Panc1 (cell line): Measurements from ENCODE around the gene SNCG.

ENCODE experiments used
- SIN3A ChIP-seq: IDR thresholded peaks from 2 replicates; pipeline ENCODE4 v1.6.1; 2012; ENCODE audit warnings: low read depth, mild to moderate bottlenecking, low read length, moderate library complexity, borderline replicate concordance; ENCODE audit not compliant: insufficient read depth
- TF ChIP-seq, protein P1 (sequence below): fragments of 450-650 bp; IDR thresholded peaks from 2 replicates; pipeline ENCODE4 v1.5.1; 2017; ENCODE audit warnings: mild to moderate bottlenecking
- TF ChIP-seq, protein P2 (sequence below), 2 experiments: IDR thresholded peaks; 2 replicates each; pipeline ENCODE4 v1.6.1; 2011 to 2012; ENCODE audit warnings: low read depth in 2 of 2, control low read depth in 1 of 2, low read length in 1 of 2, mild to moderate bottlenecking in 1 of 2, moderate library complexity in 1 of 2; ENCODE audit not compliant: insufficient read depth in 1 of 2

DNA sequence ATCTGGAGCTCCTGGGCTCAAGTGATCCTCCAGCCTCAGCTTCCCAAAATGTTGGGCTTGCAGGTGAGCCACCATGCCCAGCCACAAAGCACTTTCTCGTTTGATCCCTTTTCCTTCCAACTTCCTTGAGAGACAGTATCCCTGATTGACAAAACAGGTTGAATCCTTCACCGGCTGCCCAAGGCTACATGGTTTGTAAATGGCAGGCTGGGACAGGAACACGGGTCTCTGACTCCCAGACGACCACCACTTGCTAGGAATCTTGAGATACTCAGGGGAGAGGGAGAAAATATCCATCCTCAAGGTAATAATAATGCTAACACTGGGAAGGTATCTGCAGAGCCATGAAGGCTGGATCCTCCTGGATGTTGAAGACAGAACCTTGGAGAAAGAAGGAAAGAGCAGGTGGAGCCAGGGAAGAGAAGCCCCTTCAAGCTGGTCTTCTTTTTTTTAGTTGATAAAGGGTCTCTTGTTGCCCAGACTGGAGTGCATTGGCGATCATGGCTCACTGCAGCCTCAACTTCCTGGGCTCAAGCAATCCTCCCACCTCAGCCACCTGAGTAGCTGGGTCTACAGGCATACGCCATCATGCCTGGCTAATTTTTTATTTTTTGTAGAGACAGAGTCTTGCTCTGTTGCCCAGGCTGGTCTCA, 20.8 kb upstream of the SNCG start:
- TF ChIP-seq, protein P1, sequence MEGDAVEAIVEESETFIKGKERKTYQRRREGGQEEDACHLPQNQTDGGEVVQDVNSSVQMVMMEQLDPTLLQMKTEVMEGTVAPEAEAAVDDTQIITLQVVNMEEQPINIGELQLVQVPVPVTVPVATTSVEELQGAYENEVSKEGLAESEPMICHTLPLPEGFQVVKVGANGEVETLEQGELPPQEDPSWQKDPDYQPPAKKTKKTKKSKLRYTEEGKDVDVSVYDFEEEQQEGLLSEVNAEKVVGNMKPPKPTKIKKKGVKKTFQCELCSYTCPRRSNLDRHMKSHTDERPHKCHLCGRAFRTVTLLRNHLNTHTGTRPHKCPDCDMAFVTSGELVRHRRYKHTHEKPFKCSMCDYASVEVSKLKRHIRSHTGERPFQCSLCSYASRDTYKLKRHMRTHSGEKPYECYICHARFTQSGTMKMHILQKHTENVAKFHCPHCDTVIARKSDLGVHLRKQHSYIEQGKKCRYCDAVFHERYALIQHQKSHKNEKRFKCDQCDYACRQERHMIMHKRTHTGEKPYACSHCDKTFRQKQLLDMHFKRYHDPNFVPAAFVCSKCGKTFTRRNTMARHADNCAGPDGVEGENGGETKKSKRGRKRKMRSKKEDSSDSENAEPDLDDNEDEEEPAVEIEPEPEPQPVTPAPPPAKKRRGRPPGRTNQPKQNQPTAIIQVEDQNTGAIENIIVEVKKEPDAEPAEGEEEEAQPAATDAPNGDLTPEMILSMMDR: no peak
- no peak for TF ChIP-seq SIN3A
- TF ChIP-seq, protein P2, sequence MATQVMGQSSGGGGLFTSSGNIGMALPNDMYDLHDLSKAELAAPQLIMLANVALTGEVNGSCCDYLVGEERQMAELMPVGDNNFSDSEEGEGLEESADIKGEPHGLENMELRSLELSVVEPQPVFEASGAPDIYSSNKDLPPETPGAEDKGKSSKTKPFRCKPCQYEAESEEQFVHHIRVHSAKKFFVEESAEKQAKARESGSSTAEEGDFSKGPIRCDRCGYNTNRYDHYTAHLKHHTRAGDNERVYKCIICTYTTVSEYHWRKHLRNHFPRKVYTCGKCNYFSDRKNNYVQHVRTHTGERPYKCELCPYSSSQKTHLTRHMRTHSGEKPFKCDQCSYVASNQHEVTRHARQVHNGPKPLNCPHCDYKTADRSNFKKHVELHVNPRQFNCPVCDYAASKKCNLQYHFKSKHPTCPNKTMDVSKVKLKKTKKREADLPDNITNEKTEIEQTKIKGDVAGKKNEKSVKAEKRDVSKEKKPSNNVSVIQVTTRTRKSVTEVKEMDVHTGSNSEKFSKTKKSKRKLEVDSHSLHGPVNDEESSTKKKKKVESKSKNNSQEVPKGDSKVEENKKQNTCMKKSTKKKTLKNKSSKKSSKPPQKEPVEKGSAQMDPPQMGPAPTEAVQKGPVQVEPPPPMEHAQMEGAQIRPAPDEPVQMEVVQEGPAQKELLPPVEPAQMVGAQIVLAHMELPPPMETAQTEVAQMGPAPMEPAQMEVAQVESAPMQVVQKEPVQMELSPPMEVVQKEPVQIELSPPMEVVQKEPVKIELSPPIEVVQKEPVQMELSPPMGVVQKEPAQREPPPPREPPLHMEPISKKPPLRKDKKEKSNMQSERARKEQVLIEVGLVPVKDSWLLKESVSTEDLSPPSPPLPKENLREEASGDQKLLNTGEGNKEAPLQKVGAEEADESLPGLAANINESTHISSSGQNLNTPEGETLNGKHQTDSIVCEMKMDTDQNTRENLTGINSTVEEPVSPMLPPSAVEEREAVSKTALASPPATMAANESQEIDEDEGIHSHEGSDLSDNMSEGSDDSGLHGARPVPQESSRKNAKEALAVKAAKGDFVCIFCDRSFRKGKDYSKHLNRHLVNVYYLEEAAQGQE (IDR thresholded peaks at IDR 0.05; ENCODE audit: insufficient read depth in 1 of 2, low read depth in 2 of 2, low read length in 1 of 2): no peak
